Right ventricle myocardium inferior (tissue), 1 donor: ENCODE results near the gene UEVLD. TPM values are rescaled to one million over a fixed set of nuclear protein-coding genes. Genes with fewer than 3 reads are reported as not detected.

ENCODE experiments used
- ATAC-seq: fragments of 200-7000 bp; cut with Tn5 transposase; one replicate; pipeline ENCODE4 v1.9.1; 2020; ENCODE audit warnings: mild to moderate bottlenecking, moderate library complexity
- DNase-seq: peaks from one replicate; pipeline ENCODE4 v3.0.0; 2021; ENCODE audit errors: missing footprints
- intact Hi-C: fragments of 100-400 bp; cut with DNase I; formaldehyde crosslinking; loops from one replicate; pipeline ENCODE4 v1.11.0; 2022
- total RNA-seq: library from RNA; stranded (reverse); fragmentation: NEBNext Ultra II Directional; extraction: Animal tissue kit (Norgen Biotek cat#: 25700); gene quantifications from one replicate; pipeline ENCODE4 v1.2.1, GENCODE V29; 2021
- donor health status: DM: no; HTN: yes; CAD: no; lungs with severe emphysema.

UEVLD gene
- total RNA-seq, 1 donor from 2014 or later = 18.0 TPM

- no peak for DNase-seq
- intact Hi-C loops = loop anchor here (2.0 to 5.0 kb wide), 4 partner anchors 109 to 204 kb away; partner anchors contain the start of genes GTF2H1, HPS5, LDHA and SPTY2D1
- ATAC-seq = peak; percentile 2
These were observed 62.4 kb downstream of the UEVLD start for GRCh38 chr11:18526130-18526520.

DNA sequence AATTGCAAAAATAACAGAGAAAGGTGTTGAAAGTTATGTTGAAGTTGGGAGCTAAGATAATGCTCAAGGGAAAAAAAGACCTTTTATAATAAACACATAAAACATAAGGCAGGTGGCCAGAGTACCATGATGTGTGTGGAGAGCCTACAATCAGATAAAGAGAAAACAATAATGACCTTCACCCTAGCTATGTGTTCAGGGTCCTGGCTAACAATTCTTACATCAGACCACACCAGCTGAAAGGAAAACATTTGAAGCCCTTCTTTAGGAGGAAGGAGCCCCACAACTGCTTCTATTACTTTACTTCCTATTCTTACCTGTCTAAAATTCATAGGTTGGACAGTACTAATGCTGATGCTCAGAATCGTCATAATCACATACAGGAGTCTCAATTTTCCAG is 64.3 kb downstream of the UEVLD start:
- ATAC-seq (no peak), DNase-seq (no peak)
- intact Hi-C loops = no loop called here

DNA sequence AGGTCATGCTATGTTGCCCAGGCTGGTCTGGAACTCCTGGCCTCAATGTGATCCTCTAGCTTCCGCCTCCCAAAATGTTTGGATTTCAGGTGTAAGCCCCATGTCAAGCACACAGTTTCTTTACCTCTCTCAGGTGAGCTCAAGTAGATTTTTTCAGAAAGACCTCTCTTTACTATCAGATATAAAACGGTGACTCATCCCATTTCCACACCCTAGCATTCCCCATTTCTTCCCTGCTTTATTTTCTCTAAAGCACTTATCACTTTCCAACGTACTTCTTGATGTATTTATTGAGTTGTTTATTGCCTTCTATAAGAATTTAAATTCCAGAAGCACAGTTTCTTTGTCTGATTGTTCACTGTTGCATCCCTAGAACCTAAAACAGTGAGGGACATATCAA is 65.5 kb downstream of the UEVLD start:
- DNase-seq (no peak), ATAC-seq (no peak)
- intact Hi-C loops = no loop called here

DNA sequence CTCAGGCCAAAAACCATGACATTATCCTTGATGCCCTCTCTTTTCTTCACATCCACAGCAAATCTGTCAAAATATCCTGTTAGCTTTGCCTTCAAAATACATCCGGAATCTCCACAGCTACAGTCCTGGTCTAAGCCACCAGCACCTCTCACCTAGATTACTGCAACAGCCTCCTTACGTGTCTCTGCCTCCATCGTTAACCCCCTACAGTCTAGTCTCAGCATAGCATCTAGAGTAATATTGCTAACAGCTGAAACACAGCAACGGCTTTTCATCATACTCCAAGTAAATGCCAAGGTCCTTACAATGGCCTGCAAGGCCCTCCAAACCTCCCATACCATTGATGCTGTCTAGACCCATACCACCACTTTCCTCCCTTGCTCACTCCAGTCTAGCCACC is 66.1 kb downstream of the UEVLD start:
- intact Hi-C loops = no loop called here
- DNase-seq (no peak), ATAC-seq (no peak)

DNA sequence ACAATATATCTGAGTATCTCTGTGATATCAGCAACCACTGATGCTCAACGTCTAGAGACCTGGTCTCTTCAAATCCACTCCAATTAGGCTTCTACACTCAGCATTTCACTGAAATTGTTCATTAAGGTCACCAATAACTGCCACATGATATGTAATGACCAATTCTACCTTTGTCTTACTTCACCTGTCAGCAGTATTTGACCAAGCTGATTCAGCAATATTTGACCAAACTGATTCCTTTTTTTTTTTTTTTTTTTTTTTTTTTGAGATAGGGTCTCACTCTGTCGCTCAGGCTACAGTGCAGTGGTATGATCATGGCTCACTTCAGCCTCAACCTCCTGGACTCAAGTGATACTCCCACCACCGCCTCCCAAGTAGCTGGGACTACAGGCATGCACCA is 67.4 kb downstream of the UEVLD start:
- intact Hi-C loops = no loop called here
- no peak for ATAC-seq

GRCh38 chr11:18502352-18502751 is 86.2 kb downstream of the UEVLD start:
- DNase-seq (no peak), ATAC-seq (no peak)
- intact Hi-C loops = loop anchor here (10.0 kb wide), 1 partner anchor 168 kb away; no protein-coding TSS in a partner anchor

More for the DNA sequence above, 67.4 kb downstream of the UEVLD start:
- DNase-seq = no peak

DNA sequence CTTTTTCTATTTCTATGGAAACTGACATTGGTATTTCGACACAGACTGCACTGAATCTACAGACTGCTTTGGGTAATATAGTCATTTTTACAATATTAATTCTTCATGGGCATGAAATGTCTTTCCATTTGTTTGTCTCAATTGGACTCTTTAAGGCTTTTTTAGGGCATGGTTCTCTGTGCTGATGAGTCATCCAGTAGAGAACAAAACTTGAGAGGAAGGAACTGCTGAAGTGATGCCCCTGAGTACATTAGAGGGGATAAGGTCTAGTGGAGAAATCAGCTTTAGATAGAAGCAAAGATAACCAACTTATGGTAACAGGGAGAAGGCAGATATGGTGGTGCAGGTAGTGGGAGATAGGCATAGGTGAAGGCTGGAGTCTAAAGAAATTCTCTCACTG is 86.9 kb downstream of the UEVLD start:
- intact Hi-C loops = loop anchor here (10.0 kb wide), 1 partner anchor 167 kb away; no protein-coding TSS in a partner anchor
- ATAC-seq (no peak), DNase-seq (no peak)

DNA sequence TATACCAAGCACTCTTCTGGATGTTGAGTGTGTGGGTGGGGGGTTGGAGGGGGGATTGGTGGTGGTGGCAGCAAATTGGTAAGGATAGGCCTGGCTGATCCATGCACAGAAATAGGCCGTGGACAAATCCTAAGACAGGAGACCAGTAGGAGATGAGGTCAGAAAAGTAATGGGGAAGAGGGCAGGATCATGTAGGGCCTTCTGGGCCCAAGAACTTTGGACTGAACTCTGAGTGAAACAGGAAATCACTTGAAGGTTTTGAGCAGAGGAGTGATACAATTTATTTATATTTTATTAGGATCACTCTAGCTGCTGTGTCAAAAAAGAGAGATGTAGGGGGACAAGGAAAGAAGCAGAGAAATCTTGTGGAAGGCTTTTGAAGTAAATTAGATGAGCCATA is 90.5 kb downstream of the UEVLD start:
- DNase-seq (no peak), ATAC-seq (no peak)
- intact Hi-C loops = no loop called here

DNA sequence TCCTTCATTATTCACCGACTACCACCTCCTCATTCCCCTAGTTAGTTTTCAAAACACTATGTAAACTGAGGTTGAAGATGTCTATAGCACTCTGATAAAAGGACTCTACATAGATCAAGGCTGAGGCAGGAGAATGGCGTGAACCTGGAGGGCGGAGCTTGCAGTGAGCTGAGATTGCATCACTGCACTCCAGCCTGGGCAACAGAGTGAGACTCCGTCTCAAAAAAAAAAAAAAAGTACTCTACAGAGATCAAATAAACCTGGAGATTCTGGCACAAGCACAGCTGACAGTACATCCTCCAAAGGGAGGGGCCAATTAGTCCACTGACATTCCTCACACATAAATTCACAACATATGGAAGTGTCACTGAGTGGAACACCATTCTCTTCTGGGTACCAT is 92.8 kb downstream of the UEVLD start:
- intact Hi-C loops = no loop called here
- ATAC-seq (no peak), DNase-seq (no peak)

DNA sequence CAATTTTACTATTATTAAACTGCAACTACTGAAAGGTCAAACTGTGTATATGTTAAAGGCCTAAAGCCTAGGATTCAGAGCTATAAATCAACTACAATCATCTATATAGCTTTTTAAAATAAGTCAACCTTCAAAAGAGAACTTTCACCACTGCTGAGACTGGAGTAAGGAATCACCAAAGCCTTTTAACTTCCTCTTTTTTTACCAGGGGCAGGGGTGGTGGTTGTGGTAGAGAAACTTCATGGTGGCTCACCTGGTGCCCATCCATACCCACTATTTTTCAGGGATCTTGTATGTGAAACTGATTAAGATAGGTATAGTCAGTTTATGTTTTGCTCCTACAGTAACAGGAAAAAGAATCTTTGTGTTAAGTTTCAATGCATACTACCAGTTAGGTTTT is 93.3 kb downstream of the UEVLD start:
- ATAC-seq (no peak), DNase-seq (no peak)
- intact Hi-C loops = no loop called here

DNA sequence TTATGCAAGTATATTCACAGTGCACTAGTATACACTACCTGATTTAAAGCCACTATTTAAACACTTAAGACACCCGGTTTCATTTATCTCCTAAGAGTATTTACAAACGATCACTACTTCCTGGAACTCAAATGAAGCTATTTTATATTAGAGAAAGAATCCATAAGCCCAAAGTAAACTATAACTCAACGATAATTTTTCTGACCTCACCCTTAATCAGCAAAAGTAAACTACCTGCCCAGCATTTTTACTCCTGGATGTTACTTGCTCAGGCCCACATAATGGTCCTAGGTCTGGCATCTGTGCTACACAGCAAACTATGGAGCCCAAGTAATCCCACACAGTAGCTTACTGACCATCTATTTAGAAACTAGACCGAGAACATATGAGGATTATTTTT is 95.2 kb downstream of the UEVLD start:
- DNase-seq (no peak), ATAC-seq (no peak)
- intact Hi-C loops = no loop called here

DNA sequence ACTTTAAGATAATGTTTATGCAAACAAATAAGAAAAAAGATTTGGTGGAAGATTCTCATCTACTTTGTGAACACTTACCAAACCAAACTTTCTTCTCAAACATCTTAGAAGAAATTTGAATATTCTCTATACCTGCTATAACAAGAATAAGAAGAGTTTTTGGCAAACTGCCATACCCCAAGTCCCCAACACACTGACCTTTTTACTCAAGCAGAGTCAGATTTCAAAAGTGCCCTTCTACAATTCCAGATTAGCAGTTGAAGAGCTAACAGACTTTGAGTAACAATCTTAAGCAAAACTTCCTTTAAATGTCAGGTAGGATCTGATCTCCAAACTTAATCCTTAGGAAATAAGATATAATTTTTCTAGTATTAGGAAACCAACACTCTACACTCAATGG is 95.6 kb downstream of the UEVLD start:
- no peak for ATAC-seq
- no peak for DNase-seq
- intact Hi-C loops = no loop called here

DNA sequence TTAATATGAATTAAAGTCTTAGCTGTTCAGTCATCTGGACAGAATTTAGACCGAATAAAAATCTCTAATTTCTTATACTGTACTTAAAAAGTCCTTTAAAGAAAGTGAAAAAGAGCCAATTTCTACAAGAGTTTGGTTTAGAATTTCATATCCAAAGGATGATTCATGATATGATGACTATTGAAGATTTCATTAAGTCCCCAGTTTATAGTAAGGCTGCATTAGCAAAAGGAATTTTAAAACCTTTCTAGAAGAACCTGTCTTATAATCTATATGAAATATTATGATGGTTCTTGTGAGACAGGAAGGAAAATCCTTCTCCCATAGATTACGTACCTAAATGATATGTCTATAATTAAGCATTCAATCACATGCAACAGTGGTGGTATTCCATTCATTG is 96.6 kb downstream of the UEVLD start:
- no peak for DNase-seq
- ATAC-seq = no peak
- intact Hi-C loops = no loop called here

DNA sequence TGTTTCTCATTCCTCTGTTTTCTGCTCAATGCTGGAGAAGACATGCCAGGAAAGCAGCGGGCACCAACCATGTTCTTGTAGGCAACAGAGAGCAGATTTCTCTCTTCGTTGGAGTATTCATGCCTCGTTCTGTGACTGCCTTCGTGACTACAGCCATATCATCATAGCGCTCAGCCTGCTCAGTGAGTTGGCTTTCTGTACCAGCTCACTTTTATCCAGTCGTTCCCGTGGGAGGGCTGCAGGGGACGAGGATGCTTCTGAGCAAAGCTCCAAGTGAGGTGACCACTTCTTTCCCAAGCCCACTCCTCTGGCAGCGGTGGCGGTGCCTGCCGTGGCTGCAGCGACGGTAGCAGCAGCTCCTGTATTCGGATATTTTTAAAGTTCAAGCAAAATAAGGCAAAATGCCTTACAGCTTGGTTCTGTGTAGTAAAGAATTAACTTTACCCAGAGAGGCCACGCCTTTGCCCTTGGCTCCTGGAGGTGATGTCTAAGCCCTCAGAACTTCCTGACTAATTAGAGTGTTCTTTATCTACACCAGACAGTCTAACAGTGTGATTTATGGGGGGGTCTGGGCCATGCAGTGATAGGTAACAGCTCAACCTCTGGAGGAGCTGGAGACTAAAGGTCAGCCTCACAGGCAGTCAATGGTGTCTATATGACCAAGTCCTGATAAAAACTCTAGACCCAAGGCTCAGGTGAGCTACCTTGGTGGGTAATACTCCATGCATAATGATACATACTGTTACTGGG is 97.6 kb downstream of the UEVLD start:
- ATAC-seq (no peak), DNase-seq (no peak)
- intact Hi-C loops = no loop called here

DNA sequence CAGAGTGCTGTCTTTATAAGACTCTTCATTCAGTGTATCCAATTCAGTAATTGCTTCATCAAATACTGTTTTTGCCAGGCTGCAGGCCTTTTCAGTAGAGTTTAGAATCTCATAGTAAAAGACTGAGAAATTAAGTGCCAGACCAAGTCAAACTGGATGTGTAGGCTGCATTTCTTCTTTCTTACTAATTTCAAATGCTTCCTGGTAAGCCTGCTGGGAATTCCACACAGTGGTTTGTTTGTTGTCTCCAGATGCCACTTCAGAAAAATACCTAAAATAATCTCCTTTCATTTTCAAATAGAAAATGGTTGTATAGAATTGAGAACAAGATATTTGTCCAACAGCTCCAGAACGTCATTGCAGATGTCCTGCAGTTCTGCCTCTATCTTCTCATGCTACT is 98.2 kb downstream of the UEVLD start:
- ATAC-seq (no peak), DNase-seq (no peak)
- intact Hi-C loops = no loop called here

- intact Hi-C loops = no loop called here
- no peak for DNase-seq
- no peak for ATAC-seq
These were observed 102.5 kb downstream of the UEVLD start for GRCh38 chr11:18485913-18486528.

Other genes starting within 250 kb of the UEVLD start
- 424 TPM for gene LDHA, start 194.2 kb downstream of the UEVLD start, total RNA-seq
- not detected for gene LDHC, start 176.4 kb downstream of the UEVLD start, total RNA-seq
- not detected for gene LDHAL6A, start 132.9 kb downstream of the UEVLD start, total RNA-seq
- gene TSG101, start 61.8 kb downstream of the UEVLD start, total RNA-seq = 62.6 TPM
- 13.0 TPM for gene MISFA, start 11.1 kb upstream of the UEVLD start, total RNA-seq
- 9.3 TPM for gene SPTY2D1, start 45.6 kb upstream of the UEVLD start, total RNA-seq
- 4.6 TPM for gene TMEM86A, start 110.0 kb upstream of the UEVLD start, total RNA-seq
- gene IGSF22, start 137.5 kb upstream of the UEVLD start, total RNA-seq = 1.4 TPM
- 0.27 TPM for gene PTPN5, start 203.1 kb upstream of the UEVLD start, total RNA-seq